Adipocyte (in vitro differentiated cells): ENCODE data around the gene STAT4.

Experiments
- DNase-seq: peaks from one replicate; pipeline ENCODE4 v3.0.0-alpha.2; 2015; ENCODE audit warnings: low read depth
- H3K27me3 ChIP-seq: replicated peaks from 2 replicates; pipeline ENCODE4 v1.7.0; 2013; ENCODE audit warnings: mild to moderate bottlenecking, low read length, moderate library complexity; ENCODE audit not compliant: control insufficient read depth, insufficient read depth
- H3K36me3 ChIP-seq: 2 replicates; pipeline ENCODE4 v1.7.0; 2013; ENCODE audit warnings: low read length, mild to moderate bottlenecking, moderate library complexity; ENCODE audit not compliant: control insufficient read depth, insufficient read depth, severe bottlenecking
- H3K4me1 ChIP-seq: 2 replicates; pipeline ENCODE4 v1.7.0; 2013; ENCODE audit warnings: mild to moderate bottlenecking, low read length, moderate library complexity; ENCODE audit not compliant: control insufficient read depth, insufficient read depth
- H3K4me3 ChIP-seq: 2 replicates; pipeline ENCODE4 v1.7.0; 2013; ENCODE audit warnings: mild to moderate bottlenecking, low read length, moderate library complexity
- H3K9ac ChIP-seq: 2 replicates; pipeline ENCODE4 v1.7.0; 2013; ENCODE audit warnings: mild to moderate bottlenecking, low read length, moderate library complexity
- H3K9me3 ChIP-seq: 2 replicates; pipeline ENCODE4 v1.7.0; 2013; ENCODE audit warnings: mild to moderate bottlenecking, low read length, moderate library complexity; ENCODE audit not compliant: control insufficient read depth

The STAT4 gene

GRCh38 chr2:191012346-191012745 is 138.4 kb downstream of the STAT4 start:
- Histone ChIP-seq H3K9me3 (no peaks in the 10 kb centered on the region), H3K9ac (peak overlapping the region; percentile 94), H3K27me3 (no peaks in the 10 kb centered on the region), H3K4me3 (peak overlapping the region; percentile 93), H3K4me1 (peaks cover 44% of the 10 kb centered on the region), H3K36me3 (peaks cover 44% of the 10 kb centered on the region)
- no peak for DNase-seq

DNA sequence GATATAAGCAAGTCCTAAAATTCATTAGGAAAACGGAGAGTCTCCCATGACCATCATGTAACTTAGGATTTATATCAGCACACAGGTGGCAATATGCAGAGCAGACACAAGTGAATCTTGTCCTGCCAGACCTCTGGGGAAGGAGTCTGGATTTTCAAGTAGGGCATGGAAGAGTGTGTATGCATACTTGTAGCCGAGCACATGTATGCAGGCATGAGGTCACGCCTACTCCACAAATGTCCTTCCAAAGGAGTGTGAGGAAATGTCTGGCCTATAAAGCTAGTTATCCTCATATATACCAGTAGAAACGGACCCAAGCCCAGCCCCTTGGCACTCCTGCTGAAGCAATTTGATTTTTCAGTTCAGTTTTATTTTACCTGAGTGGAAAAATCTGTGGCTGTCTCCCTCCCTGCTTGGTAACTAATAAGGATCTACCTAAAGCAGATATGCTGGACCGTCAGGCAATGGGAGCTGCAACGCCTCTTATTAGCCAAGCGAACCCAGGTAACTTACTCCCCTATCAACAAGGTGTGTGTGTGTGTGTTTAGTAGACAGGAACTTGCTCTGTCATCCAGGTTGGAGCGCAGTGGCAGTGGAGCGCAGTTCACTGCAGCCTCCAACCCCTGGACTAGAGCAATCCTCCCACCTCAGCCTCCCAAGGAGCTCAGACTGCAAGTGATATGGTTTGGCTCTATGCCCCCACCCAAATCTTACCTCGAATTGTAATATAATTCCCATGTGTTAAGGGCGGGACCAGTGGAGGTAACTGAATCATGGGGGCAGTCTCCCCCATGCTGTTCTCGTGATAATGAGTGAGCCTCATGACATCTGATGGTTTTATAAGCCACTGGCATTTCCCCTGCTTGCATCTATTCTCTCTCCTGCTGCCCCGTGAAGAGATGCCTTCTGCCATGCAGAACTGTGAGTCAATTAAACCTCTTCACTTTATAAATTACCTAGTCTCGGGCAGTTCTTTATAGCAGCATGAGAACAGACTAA is 139.6 kb downstream of the STAT4 start:
- Histone ChIP-seq H3K36me3 (peaks cover 56% of the 10 kb centered on the region), H3K9ac (peak overlapping the region; percentile 94), H3K27me3 (no peaks in the 10 kb centered on the region), H3K9me3 (no peaks in the 10 kb centered on the region), H3K4me3 (peak overlapping the region; percentile 93), H3K4me1 (peaks cover 44% of the 10 kb centered on the region)
- no peak for DNase-seq

DNA sequence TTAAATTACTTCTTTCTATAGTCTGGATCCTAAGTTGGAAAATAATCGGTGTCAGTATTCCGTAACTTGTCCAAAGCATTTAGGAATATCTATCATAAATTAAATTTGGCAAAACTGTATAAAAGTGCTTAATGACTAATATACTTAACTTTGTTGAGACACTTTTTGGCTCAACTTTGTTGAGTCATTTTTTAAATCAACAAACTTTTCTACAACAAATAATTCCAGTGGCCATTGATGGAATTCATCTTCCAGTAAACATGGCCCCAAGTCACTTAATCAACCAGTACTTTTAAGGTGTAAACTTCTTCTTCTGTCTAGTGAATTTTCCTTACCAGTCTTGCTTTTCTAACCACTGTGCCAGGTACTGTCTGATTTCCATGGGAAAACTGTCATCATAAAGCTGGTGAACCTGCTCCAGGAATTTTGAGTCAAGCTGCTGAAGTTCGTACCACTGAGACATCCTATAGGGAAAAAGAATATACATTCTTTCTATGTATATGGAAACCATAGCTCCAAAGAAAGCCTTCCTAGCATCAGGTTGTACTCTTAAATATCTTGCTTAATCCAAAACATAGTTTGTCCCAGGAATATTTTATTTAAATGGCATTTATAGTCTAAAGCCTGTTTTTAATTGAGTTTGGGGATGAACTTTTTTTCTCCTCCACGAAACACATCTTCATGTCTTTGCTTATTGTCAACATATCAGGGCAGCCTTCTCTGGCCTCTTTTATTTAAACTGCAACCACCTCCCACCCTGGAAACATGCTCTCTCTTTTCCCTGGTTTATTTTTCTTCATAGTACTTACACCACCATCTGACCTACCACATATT is 141.0 kb downstream of the STAT4 start:
- Histone ChIP-seq H3K36me3 (peaks cover 70% of the 10 kb centered on the region), H3K9me3 (no peaks in the 10 kb centered on the region), H3K4me1 (peaks cover 43% of the 10 kb centered on the region), H3K27me3 (no peaks in the 10 kb centered on the region), H3K9ac (peak overlapping the region; percentile 30), H3K4me3 (peak overlapping the region; percentile 93)
- DNase-seq, result peak; percentile 12

DNA sequence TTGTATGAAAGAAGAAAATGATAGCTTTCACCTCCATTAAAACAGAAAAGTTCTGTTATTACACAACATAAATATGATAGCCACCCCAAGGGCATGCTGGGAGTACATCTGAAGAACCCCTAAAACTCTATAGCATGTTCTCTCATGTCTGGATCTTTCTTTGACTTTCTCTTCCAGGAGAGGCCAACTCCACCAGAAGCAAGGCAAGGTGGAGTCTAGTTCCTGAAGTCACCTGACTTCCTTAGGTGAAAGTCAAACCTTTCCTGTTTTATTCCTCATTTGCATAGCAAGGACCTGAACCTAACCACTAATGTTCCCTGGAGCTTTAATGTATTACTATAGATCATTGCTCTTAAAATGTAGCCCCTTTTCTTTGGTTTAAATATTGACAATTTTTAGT is 142.5 kb downstream of the STAT4 start:
- H3K4me3 ChIP-seq, result no peak overlapping the region
- H3K27me3 ChIP-seq, result no peaks in the 10 kb centered on the region
- H3K36me3 ChIP-seq, result peaks cover 85% of the 10 kb centered on the region
- no peak overlapping the region for H3K9ac ChIP-seq
- DNase-seq, result no peak
- H3K9me3 ChIP-seq, result no peaks in the 10 kb centered on the region
- peaks cover 38% of the 10 kb centered on the region for H3K4me1 ChIP-seq

DNA sequence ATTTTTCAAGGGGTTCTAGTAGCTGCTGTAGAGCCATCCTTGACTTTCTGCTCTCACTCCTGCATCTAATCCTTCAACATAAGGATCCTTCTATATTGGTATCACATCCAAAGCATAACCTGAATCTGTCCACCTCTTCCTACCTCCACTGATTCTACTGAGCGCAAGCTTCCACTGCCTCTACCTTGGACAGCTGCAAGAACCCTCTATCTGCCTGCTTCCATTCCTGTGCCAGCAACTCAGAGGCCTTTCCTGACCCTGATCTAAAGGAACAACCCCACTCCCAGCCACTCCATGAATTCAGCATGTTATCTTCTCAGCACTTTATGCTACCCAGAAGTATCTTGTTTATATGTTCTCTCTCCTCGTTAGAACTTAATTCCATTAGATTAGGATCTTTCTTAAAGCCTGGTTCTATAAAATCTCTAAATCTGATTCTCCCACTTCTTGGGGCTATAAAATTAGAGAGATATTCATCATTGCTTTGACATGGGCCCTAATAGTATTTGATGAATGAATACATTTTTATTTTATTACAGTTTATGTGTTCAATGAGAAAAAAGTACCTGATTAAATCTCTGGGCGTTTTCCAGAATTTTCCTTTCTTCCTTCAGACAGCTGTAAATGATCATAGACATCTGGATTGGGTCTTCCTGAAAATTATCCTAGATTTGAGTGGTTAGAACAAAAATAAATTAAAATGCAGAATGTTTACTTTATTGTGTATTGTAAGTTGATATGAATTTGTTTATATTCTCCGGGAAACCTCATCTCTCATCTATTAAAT is 143.6 kb downstream of the STAT4 start:
- DNase-seq, result peak; percentile 14
- peaks cover 96% of the 10 kb centered on the region for H3K36me3 ChIP-seq

DNA sequence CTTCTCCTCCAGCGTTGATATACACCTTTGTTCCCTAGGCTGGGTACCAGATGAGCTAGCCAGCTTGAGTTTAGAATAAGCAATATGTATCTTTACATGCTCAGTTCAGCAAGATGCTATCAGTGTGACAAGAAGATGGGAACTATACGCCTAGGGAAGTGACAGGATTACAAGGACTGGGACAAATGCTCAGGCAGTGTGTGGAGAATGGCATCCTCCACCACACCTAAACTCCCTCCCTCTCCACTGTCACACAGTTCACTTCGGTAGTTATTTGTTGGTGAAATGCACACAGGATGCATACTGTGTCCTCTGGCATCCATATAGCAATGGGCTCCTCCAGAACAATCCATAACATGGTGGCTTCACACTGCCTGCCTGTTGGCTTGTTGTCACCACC is 144.5 kb downstream of the STAT4 start:
- H3K4me1 ChIP-seq, result peaks cover 23% of the 10 kb centered on the region
- peaks cover 97% of the 10 kb centered on the region for H3K36me3 ChIP-seq
- no peak for DNase-seq
- no peak overlapping the region for H3K9ac ChIP-seq
- H3K27me3 ChIP-seq, result no peaks in the 10 kb centered on the region
- H3K4me3 ChIP-seq, result no peak overlapping the region
- no peaks in the 10 kb centered on the region for H3K9me3 ChIP-seq

More for the DNA sequence above, 143.6 kb downstream of the STAT4 start:
- Histone ChIP-seq H3K9ac (no peak overlapping the region), H3K27me3 (no peaks in the 10 kb centered on the region), H3K4me3 (no peak overlapping the region), H3K9me3 (no peaks in the 10 kb centered on the region), H3K4me1 (peaks cover 31% of the 10 kb centered on the region)

DNA sequence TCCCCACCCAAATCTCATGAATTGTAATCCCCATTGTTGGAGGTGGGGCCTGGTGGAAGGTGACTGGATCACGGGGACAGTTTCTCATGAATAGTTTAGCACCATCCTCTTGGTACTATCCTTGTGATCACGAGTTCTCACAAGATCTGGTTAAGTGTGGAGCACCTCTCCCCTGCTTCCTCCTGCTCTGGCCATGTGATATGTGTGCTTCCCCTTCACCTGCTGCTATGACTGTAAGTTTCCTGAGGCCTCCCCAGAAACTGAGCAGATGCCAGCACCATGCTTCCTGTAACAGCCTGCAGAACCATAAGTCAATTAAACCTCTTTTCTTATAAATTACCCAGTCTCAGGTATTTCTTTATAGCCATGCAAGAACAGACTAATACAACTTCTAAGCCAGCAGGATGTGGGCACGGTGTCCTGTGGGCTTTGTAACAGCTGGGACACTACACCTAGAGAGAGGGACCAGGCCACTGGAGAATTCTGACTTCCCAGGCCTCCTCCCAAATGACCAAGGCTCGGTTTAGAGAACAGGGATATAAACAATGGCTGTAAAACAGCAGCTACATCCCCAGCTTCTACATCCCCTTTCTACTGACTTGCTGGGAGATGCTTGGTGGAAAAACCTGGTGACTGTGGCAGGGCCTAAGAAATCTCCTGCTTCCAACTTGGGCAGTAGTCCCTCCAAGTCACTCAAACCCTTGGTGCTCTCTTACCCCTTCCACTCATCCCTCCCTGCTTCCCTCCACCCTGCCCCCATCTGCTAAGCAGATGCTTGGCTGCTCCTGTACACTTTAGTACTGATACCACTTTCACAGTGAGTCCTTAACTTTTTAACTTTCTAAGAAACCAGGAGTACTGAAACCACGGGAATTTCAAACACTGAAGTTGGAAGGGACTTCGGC is 147.1 kb downstream of the STAT4 start:
- H3K36me3 ChIP-seq, result peaks cover 100% of the 10 kb centered on the region
- DNase-seq, result no peak
- no peaks in the 10 kb centered on the region for H3K9me3 ChIP-seq

GRCh38 chr2:191001624-191002023 is 149.2 kb downstream of the STAT4 start:
- no peak overlapping the region for H3K9ac ChIP-seq
- DNase-seq, result no peak
- no peaks in the 10 kb centered on the region for H3K27me3 ChIP-seq
- H3K4me1 ChIP-seq, result peaks cover 4% of the 10 kb centered on the region
- peaks cover 100% of the 10 kb centered on the region for H3K36me3 ChIP-seq
- no peaks in the 10 kb centered on the region for H3K9me3 ChIP-seq
- no peak overlapping the region for H3K4me3 ChIP-seq

More for the DNA sequence above, 147.1 kb downstream of the STAT4 start:
- Histone ChIP-seq H3K27me3 (no peaks in the 10 kb centered on the region), H3K4me1 (peaks cover 4% of the 10 kb centered on the region), H3K9ac (no peak overlapping the region), H3K4me3 (no peak overlapping the region)

GRCh38 chr2:191001032-191001431 is 149.8 kb downstream of the STAT4 start:
- Histone ChIP-seq H3K4me3 (no peak overlapping the region), H3K9me3 (no peaks in the 10 kb centered on the region), H3K27me3 (no peaks in the 10 kb centered on the region), H3K4me1 (peaks cover 4% of the 10 kb centered on the region), H3K36me3 (peaks cover 100% of the 10 kb centered on the region), H3K9ac (no peak overlapping the region)
- DNase-seq, result no peak
